ENCODE data around the gene MED13L.

GRCh38 chr12:116160883-116161458 lies 116.5 kb downstream of the MED13L start:
- TF ChIP-seq ARNT (IDR thresholded peaks at IDR 0.05) (no peak), FOXA1 (IDR thresholded peaks at IDR 0.05) (no peak), FOXM1 (IDR thresholded peaks at IDR 0.05; ENCODE audit: borderline replicate concordance) (no peak), FOXK2 (IDR thresholded peaks at IDR 0.05) (no peak)

All from HEK293T (cell line).